PC-9 (cell line): ENCODE data around the gene PPM1E. TPM values are rescaled to one million over a fixed set of nuclear protein-coding genes. Genes with fewer than 3 reads are reported as not detected.

Source experiments
- BruUV-seq: library from RNA; stranded (reverse); fragments of 400-500 nt; replicated peaks from 2 replicates; lab custom pipeline; 2021; lab: Mats Ljungman, UMichigan
- CTCF ChIA-PET: fragments of 300-600 bp; sonication (Branson Sonifier 250); formaldehyde crosslinking; loops from one replicate; lab custom pipeline; 2022; ENCODE audit warnings: antibody characterized with exemption; lab: Charles Lee
- POLR2A ChIA-PET: fragments of 300-600 bp; sonication (Branson Sonifier 250); formaldehyde crosslinking; loops from one replicate; lab custom pipeline; 2022; ENCODE audit warnings: antibody characterized with exemption; ENCODE audit not compliant: unreplicated experiment; lab: Charles Lee
- DNase-seq, 2 experiments: peaks; one replicate each; pipeline versions ENCODE4 v3.0.0 to v3.0.0-alpha.2; 2015 to 2022; ENCODE audit warnings: mixed read lengths in 1 of 2
- H2AFZ ChIP-seq: fragments of 200-600 bp; sonication (generic); 2 replicates; pipeline ENCODE4 v1.8.1; 2017; ENCODE audit warnings: antibody characterized with exemption
- H3F3A ChIP-seq: fragments of 200-600 bp; sonication (generic); 2 replicates; pipeline ENCODE4 v1.8.1; 2017; ENCODE audit warnings: antibody characterized with exemption, mild to moderate bottlenecking, low read depth; ENCODE audit not compliant: insufficient read depth
- H3K27ac ChIP-seq: fragments of 200-600 bp; sonication (generic); 2 replicates; pipeline ENCODE4 v1.6.1; 2016; ENCODE audit warnings: mixed run types
- H3K27me3 ChIP-seq: fragments of 200-600 bp; sonication (generic); 2 replicates; pipeline ENCODE4 v1.6.1; 2016; ENCODE audit warnings: low read depth, mixed run types; ENCODE audit not compliant: insufficient read depth
- H3K36me3 ChIP-seq: fragments of 200-600 bp; sonication (generic); 2 replicates; pipeline ENCODE4 v1.6.1; 2016; ENCODE audit warnings: low read depth, mixed run types
- H3K4me1 ChIP-seq: fragments of 200-600 bp; sonication (generic); replicated peaks from 2 replicates; pipeline ENCODE4 v1.6.1; 2016; ENCODE audit warnings: mixed run types; ENCODE audit not compliant: insufficient read depth
- H3K4me2 ChIP-seq: fragments of 200-600 bp; sonication (generic); 2 replicates; pipeline ENCODE4 v1.6.1; 2017; ENCODE audit warnings: mixed run types
- H3K4me3 ChIP-seq: fragments of 200-600 bp; sonication (generic); 2 replicates; pipeline ENCODE4 v1.6.1; 2016; ENCODE audit warnings: mixed run types
- H3K79me2 ChIP-seq: fragments of 200-600 bp; sonication (generic); 2 replicates; pipeline ENCODE4 v1.6.1; 2017; ENCODE audit warnings: low read depth, mixed run types
- H3K9me2 ChIP-seq: fragments of 200-600 bp; sonication (generic); 2 replicates; pipeline ENCODE4 v1.8.1; 2017; ENCODE audit warnings: mild to moderate bottlenecking; ENCODE audit not compliant: insufficient read depth
- H3K9me3 ChIP-seq: fragments of 200-600 bp; sonication (generic); 2 replicates; pipeline ENCODE4 v1.8.1; 2016; ENCODE audit warnings: low read depth; ENCODE audit not compliant: insufficient read depth
- H4K20me1 ChIP-seq: fragments of 200-600 bp; sonication (generic); 2 replicates; pipeline ENCODE4 v1.8.1; 2017; ENCODE audit not compliant: insufficient read depth
- EZH2 ChIP-seq: fragments of 200-600 bp; sonication (generic); IDR thresholded peaks from 2 replicates; pipeline ENCODE4 v1.8.0; 2017; ENCODE audit warnings: antibody characterized with exemption, low read depth
- intact Hi-C: fragments of 100-400 bp; cut with micrococcal nuclease; formaldehyde crosslinking; loops from one replicate; pipeline ENCODE4 v1.10.0; 2022; ENCODE audit not compliant: unreplicated experiment
- total RNA-seq: library from RNA; stranded (reverse); gene quantifications from 2 replicates; pipeline ENCODE4 v1.2.3, GENCODE V29; 2021
- TF ChIP-seq, protein P1 (sequence below): fragments of 200-600 bp; sonication (generic); conservative IDR thresholded peaks from 2 replicates; pipeline ENCODE4 v1.6.1; 2017; ENCODE audit warnings: mixed run types, antibody characterized with exemption, mild to moderate bottlenecking, moderate library complexity

Gene PPM1E
- total RNA-seq, 1 experiment from 2014 or later, result 0.04 TPM

DNA sequence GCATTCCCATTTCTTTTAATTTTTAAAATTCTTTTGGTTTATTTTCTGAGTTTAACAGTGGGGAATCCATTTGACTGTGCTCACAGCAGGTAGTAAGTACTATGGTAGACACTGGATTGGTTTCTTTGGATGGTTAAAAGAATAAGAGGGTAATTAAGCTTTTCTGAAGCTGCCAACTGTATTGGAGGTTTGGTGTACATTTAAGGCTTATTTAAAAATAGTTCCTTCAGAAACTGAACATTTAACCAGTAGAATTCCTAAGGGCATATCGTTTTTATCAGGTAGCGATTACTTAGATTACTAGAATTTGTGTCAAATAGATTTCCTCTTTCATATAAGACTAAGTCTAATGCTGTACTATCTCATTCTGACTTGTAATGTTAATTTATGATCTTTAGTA, 162.4 kb downstream of the PPM1E start:
- ChIA-PET POLR2A (no interaction called here), CTCF (no interaction called here)

GRCh38 chr17:58918884-58919283, 163.2 kb downstream of the PPM1E start:
- no peaks in the 10 kb centered on the region for H3F3A ChIP-seq
- no peak for DNase-seq
- H3K9me2 ChIP-seq, result no peaks in the 10 kb centered on the region
- no peak for TF ChIP-seq EZH2
- TF ChIP-seq, protein P1, sequence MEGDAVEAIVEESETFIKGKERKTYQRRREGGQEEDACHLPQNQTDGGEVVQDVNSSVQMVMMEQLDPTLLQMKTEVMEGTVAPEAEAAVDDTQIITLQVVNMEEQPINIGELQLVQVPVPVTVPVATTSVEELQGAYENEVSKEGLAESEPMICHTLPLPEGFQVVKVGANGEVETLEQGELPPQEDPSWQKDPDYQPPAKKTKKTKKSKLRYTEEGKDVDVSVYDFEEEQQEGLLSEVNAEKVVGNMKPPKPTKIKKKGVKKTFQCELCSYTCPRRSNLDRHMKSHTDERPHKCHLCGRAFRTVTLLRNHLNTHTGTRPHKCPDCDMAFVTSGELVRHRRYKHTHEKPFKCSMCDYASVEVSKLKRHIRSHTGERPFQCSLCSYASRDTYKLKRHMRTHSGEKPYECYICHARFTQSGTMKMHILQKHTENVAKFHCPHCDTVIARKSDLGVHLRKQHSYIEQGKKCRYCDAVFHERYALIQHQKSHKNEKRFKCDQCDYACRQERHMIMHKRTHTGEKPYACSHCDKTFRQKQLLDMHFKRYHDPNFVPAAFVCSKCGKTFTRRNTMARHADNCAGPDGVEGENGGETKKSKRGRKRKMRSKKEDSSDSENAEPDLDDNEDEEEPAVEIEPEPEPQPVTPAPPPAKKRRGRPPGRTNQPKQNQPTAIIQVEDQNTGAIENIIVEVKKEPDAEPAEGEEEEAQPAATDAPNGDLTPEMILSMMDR, result no peak
- no peak overlapping the region for H3K4me2 ChIP-seq
- H3K9me3 ChIP-seq, result no peaks in the 10 kb centered on the region
- no peak overlapping the region for H3K27ac ChIP-seq
- CTCF ChIA-PET, result no interaction called here
- no TSS peak for BruUV-seq
- H3K79me2 ChIP-seq, result no peaks in the 10 kb centered on the region
- no peaks in the 10 kb centered on the region for H4K20me1 ChIP-seq
- H3K4me1 ChIP-seq, result peaks cover 4% of the 10 kb centered on the region
- H3K36me3 ChIP-seq, result no peaks in the 10 kb centered on the region
- no peak overlapping the region for H3K4me3 ChIP-seq
- POLR2A ChIA-PET, result interaction anchor here (0.7 kb wide), 1 partner anchor 130 kb away, joined by 16 read pairs; no protein-coding TSS in a partner anchor
- no peak overlapping the region for H2AFZ ChIP-seq
- 0 out of 2 replicates have a peak, but pooled peaks cover 4% of the 10 kb centered on the region for H3K27me3 ChIP-seq
- intact Hi-C loops, result no loop called here

More for the DNA sequence above, 162.4 kb downstream of the PPM1E start:
- no peaks in the 10 kb centered on the region; the same call in 1 of the 2 replicates for H3K9me3 ChIP-seq
- H3K9me2 ChIP-seq, result no peaks in the 10 kb centered on the region
- H3K36me3 ChIP-seq, result no peaks in the 10 kb centered on the region
- 0 out of 2 replicates have a peak, but pooled peaks cover 4% of the 10 kb centered on the region for H3K27me3 ChIP-seq
- intact Hi-C loops, result no loop called here
- no peak overlapping the region for H2AFZ ChIP-seq
- H3K4me3 ChIP-seq, result no peak overlapping the region
- peaks cover 10% of the 10 kb centered on the region for H3K4me1 ChIP-seq
- H3K27ac ChIP-seq, result no peak overlapping the region
- no peak for DNase-seq
- H3F3A ChIP-seq, result no peaks in the 10 kb centered on the region
- no peaks in the 10 kb centered on the region for H3K79me2 ChIP-seq
- BruUV-seq, result no TSS peak
- TF ChIP-seq, protein P1, result no peak
- no peak for TF ChIP-seq EZH2
- H3K4me2 ChIP-seq, result no peak overlapping the region
- H4K20me1 ChIP-seq, result no peaks in the 10 kb centered on the region

DNA sequence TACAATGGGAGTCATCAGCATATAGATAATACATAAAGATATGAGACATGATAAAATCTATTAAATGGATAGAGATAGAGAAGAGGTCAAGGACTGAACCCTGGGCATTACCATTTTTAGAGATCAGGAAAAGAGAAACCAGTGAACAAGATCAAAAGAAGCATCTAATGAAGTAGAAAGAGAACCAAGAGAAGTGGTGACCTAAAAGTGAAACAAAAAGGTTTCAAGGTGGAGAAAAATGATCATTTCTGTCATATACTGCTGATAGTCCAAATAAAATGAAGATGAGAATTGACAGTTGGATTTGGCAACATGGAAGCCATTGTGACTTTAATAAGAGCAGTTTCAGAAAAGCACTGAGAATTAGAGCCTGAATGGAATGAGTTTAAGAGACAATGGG, 165.1 kb downstream of the PPM1E start:
- no peaks in the 10 kb centered on the region for H4K20me1 ChIP-seq
- H3K27ac ChIP-seq, result no peak overlapping the region
- no peaks in the 10 kb centered on the region for H3K36me3 ChIP-seq
- no peaks in the 10 kb centered on the region for H3F3A ChIP-seq
- BruUV-seq, result no TSS peak
- H3K4me3 ChIP-seq, result no peak overlapping the region
- POLR2A ChIA-PET, result no interaction called here
- no peaks in the 10 kb centered on the region for H3K9me3 ChIP-seq
- no peaks in the 10 kb centered on the region for H3K9me2 ChIP-seq
- no peak for DNase-seq
- TF ChIP-seq EZH2, result no peak
- TF ChIP-seq, protein P1, result no peak
- H3K4me2 ChIP-seq, result no peak overlapping the region
- H2AFZ ChIP-seq, result no peak overlapping the region
- H3K79me2 ChIP-seq, result no peaks in the 10 kb centered on the region
- H3K4me1 ChIP-seq, result no peaks in the 10 kb centered on the region
- intact Hi-C loops, result no loop called here
- H3K27me3 ChIP-seq, result 0 out of 2 replicates have a peak, but pooled peaks cover 4% of the 10 kb centered on the region
- CTCF ChIA-PET, result no interaction called here
